ENCODE results near the gene TH.

- TF ChIP-seq NRF1 (IDR thresholded peaks at IDR 0.05; ENCODE audit: low read depth, low read length) = no peak
- no peak for TF ChIP-seq CTCF (IDR thresholded peaks at IDR 0.05)
- no peak for TF ChIP-seq TAF1 (IDR thresholded peaks at IDR 0.05; ENCODE audit: borderline replicate concordance, low read depth, low read length)
- TF ChIP-seq YY1 (IDR thresholded peaks at IDR 0.05; ENCODE audit: low read depth) = no peak
Observed at GRCh38 chr11:2164081-2164480, 7.5 kb downstream of the TH start.
